Stimulated activated CD8-positive, alpha-beta memory T cell treated with anti-CD3 and anti-CD28 coated beads, Interleukin-7, amount 100 ng/mL, for 4 hours (primary cell): Measurements from ENCODE around the gene NEDD9.
A peak's percentile ranks its signal among the peaks of the same experiment; 100 is the strongest.

Experiments
- DNase-seq, 2 donors: peaks; one replicate each; pipeline ENCODE4 v3.0.0-alpha.2; 2020; ENCODE audit warnings: low read depth in 2 of 2

Gene NEDD9

GRCh38 chr6:11218102-11218442 lies 14.4 kb downstream of the NEDD9 start:
- DNase-seq, result no peak

GRCh38 chr6:11217360-11218101 lies 14.9 kb downstream of the NEDD9 start:
- no peak for DNase-seq

- DNase-seq, result no peak
Measured at GRCh38 chr6:11215773-11216172, 16.7 kb downstream of the NEDD9 start.

- no peak for DNase-seq
Measured at GRCh38 chr6:11214901-11215300, 17.6 kb downstream of the NEDD9 start.

- no peak for DNase-seq
Measured at GRCh38 chr6:11214084-11214833, 18.2 kb downstream of the NEDD9 start.

- DNase-seq, result no peak
Measured at GRCh38 chr6:11213422-11214021, 18.9 kb downstream of the NEDD9 start.

GRCh38 chr6:11212664-11213063 lies 19.8 kb downstream of the NEDD9 start:
- DNase-seq, result no peak

GRCh38 chr6:11211254-11211653 lies 21.2 kb downstream of the NEDD9 start:
- no peak for DNase-seq

- no peak for DNase-seq
Measured at GRCh38 chr6:11210386-11211138, 21.9 kb downstream of the NEDD9 start.

- DNase-seq, result no peak
Measured at GRCh38 chr6:11209906-11210305, 22.6 kb downstream of the NEDD9 start.

GRCh38 chr6:11209369-11209768 lies 23.1 kb downstream of the NEDD9 start:
- no peak for DNase-seq

- DNase-seq, result no peak
Measured at GRCh38 chr6:11208854-11209253, 23.6 kb downstream of the NEDD9 start.

GRCh38 chr6:11208267-11208666 lies 24.2 kb downstream of the NEDD9 start:
- DNase-seq, result no peak

- no peak for DNase-seq
Measured at GRCh38 chr6:11207199-11207968, 25.1 kb downstream of the NEDD9 start.

- no peak for DNase-seq
Measured at GRCh38 chr6:11206576-11206975, 25.9 kb downstream of the NEDD9 start.

GRCh38 chr6:11204794-11205366 lies 27.6 kb downstream of the NEDD9 start:
- no peak for DNase-seq

- DNase-seq, result no peak
Measured at GRCh38 chr6:11204005-11204399, 28.5 kb downstream of the NEDD9 start.

GRCh38 chr6:11203306-11204004 lies 29.0 kb downstream of the NEDD9 start:
- DNase-seq, result no peak

GRCh38 chr6:11202513-11203305 lies 29.8 kb downstream of the NEDD9 start:
- DNase-seq, result peak in 1 of 2 donors; percentile 11
